HepG2 (cell line): Measurements from ENCODE around the gene MTSS2. TPM values are rescaled to one million over a fixed set of nuclear protein-coding genes. Genes with fewer than 3 reads are reported as not detected.

Source experiments
- ARNTL ChIP-seq: sonication (generic); formaldehyde crosslinking; IDR thresholded peaks from 2 replicates; pipeline ENCODE4 v1.4.0; 2020; ENCODE audit warnings: mild to moderate bottlenecking, missing genetic modification reagents
- BRD4 ChIP-seq: sonication (generic); formaldehyde crosslinking; IDR thresholded peaks from 2 replicates; pipeline ENCODE4 v1.4.0; 2020; ENCODE audit warnings: missing genetic modification reagents
- CTCF ChIP-seq: sonication (generic); formaldehyde crosslinking; IDR thresholded peaks from 2 replicates; pipeline ENCODE4 v1.5.0; 2020; ENCODE audit warnings: mild to moderate bottlenecking, missing genetic modification reagents, moderate library complexity
- EED ChIP-seq: sonication (generic); formaldehyde crosslinking; IDR thresholded peaks from 2 replicates; pipeline ENCODE4 v1.5.0; 2020; ENCODE audit warnings: mild to moderate bottlenecking, missing genetic modification reagents
- GLMP ChIP-seq: sonication (generic); formaldehyde crosslinking; IDR thresholded peaks from 2 replicates; pipeline ENCODE4 v1.9.0; 2021; ENCODE audit warnings: missing genetic modification reagents, mild to moderate bottlenecking, borderline replicate concordance
- GMEB1 ChIP-seq: sonication (generic); formaldehyde crosslinking; IDR thresholded peaks from 2 replicates; pipeline ENCODE4 v1.5.1; 2020; ENCODE audit warnings: missing genetic modification reagents, mild to moderate bottlenecking, borderline replicate concordance
- IRF9 ChIP-seq: sonication (generic); formaldehyde crosslinking; IDR thresholded peaks from 2 replicates; pipeline ENCODE4 v1.8.0; 2022; ENCODE audit warnings: missing genetic modification reagents, mild to moderate bottlenecking, borderline replicate concordance
- KDM3A ChIP-seq: IDR thresholded peaks from 2 replicates; pipeline ENCODE4 v1.6.1; 2018; ENCODE audit warnings: low read depth, missing compliant biosample characterization
- NONO ChIP-seq, 2 experiments: fragments of 450-650 bp in 1 of 2; sonication (generic) in 1 of 2; formaldehyde crosslinking in 1 of 2; IDR thresholded peaks in 1 of 2; conservative IDR thresholded peaks in 1 of 2; 2 replicates each; pipeline versions ENCODE4 v1.6.1 to v1.8.0; 2017 to 2022; ENCODE audit warnings: mild to moderate bottlenecking in 1 of 2, missing genetic modification reagents in 1 of 2, moderate library complexity in 1 of 2
- PPARG ChIP-seq: conservative IDR thresholded peaks from 2 replicates; pipeline ENCODE4 v1.6.1; 2016; ENCODE audit warnings: missing biosample characterization, missing genetic modification reagents
- RAD21 ChIP-seq: fragments of 450-650 bp; formaldehyde crosslinking; IDR thresholded peaks from 2 replicates; pipeline ENCODE4 v1.5.0; 2020; ENCODE audit warnings: mild to moderate bottlenecking
- RBFOX2 ChIP-seq: fragments of 200-400 bp; formaldehyde crosslinking; IDR thresholded peaks from 2 replicates; pipeline ENCODE4 v1.6.1; 2017; ENCODE audit warnings: low read depth, mild to moderate bottlenecking, low read length
- ZFX ChIP-seq: sonication (generic); formaldehyde crosslinking; IDR thresholded peaks from 2 replicates; pipeline ENCODE4 v1.4.0; 2020; ENCODE audit warnings: mild to moderate bottlenecking, low read depth, missing genetic modification reagents, moderate library complexity
- ZHX1 ChIP-seq: sonication (generic); formaldehyde crosslinking; IDR thresholded peaks from 2 replicates; pipeline ENCODE4 v1.8.1; 2022; ENCODE audit warnings: low read depth, mild to moderate bottlenecking, missing genetic modification reagents
- ZKSCAN5 ChIP-seq: sonication (generic); formaldehyde crosslinking; IDR thresholded peaks from 2 replicates; pipeline ENCODE4 v1.5.1; 2020; ENCODE audit warnings: mild to moderate bottlenecking, missing genetic modification reagents
- ZNF280B ChIP-seq: sonication (generic); formaldehyde crosslinking; IDR thresholded peaks from 2 replicates; pipeline ENCODE4 v1.5.0; 2020; ENCODE audit warnings: missing genetic modification reagents, mild to moderate bottlenecking, borderline replicate concordance
- ZNF546 ChIP-seq: sonication (generic); formaldehyde crosslinking; conservative IDR thresholded peaks from 2 replicates; pipeline ENCODE4 v1.8.1; 2023; ENCODE audit warnings: mild to moderate bottlenecking, missing genetic modification reagents
- ZNF644 ChIP-seq: IDR thresholded peaks from 2 replicates; pipeline ENCODE4 v1.6.1; 2016; ENCODE audit warnings: low read depth
- ZNF720 ChIP-seq: sonication (generic); formaldehyde crosslinking; IDR thresholded peaks from 2 replicates; pipeline ENCODE4 v1.4.0; 2020; ENCODE audit warnings: missing genetic modification reagents
- polyA plus RNA-seq, 8 experiments: library from polyadenylated mRNA; depleted of rRNA in 3 of 8; stranded (reverse) in 7 of 8; unstranded in 1 of 8; fragments of >200 nt; fragmentation: Illumina TruSeq in 4 of 8; extraction: Trizol in 4 of 8; gene quantifications; 2 replicates each; pipeline versions ENCODE4 v1.2.1 to v1.2.3, GENCODE V29; 2011 to 2016; ENCODE audit warnings: low read depth in 4 of 8, missing spikeins in 1 of 8, mixed read lengths in 1 of 8; ENCODE audit not compliant: insufficient read depth in 1 of 8
- total RNA-seq, 5 experiments: library from RNA; depleted of rRNA; stranded (reverse); fragments of >200 nt; fragmentation: Illumina TruSeq; extraction: Trizol; gene quantifications; 2 replicates each; pipeline ENCODE4 v1.2.3, GENCODE V29; 2016; ENCODE audit warnings: low read depth in 1 of 5

MTSS2 gene
- total and polyA plus RNA-seq, 2 of the 13 experiments (the other 11 are each of a cell fraction or from before 2014, with no cell fraction given): 132 to 242 TPM

GRCh38 chr16:70656712-70657263 lies 29.1 kb downstream of the MTSS2 start (continued):
- TF ChIP-seq ZHX1 (CRISPR knock-in tag) (0 out of 2 replicates have a peak, but pooled peaks have one; percentile 62), RBFOX2 (peak; percentile 58; the same call in 1 of the 2 replicates), ZNF644 (CRISPR knock-in tag) (no peak), ZNF546 (CRISPR knock-in tag) (peak; percentile 88; the same call in 1 of the 2 replicates), ARNTL (peak; percentile 76), GLMP (CRISPR knock-in tag) (no peak), ZNF720 (CRISPR knock-in tag) (no peak), IRF9 (peak; percentile 94), PPARG (0 out of 2 replicates have a peak, but pooled peaks have one; percentile 28), ZNF280B (CRISPR knock-in tag) (peak; percentile 98), RAD21 (CRISPR knock-in tag) (peak; percentile 82), GMEB1 (CRISPR knock-in tag) (peak; percentile 44; the same call in 1 of the 2 replicates), NONO (IDR thresholded peaks at IDR 0.05) (no peak), NONO (CRISPR knock-in tag; conservative IDR thresholded peaks at IDR 0.05) (peak; percentile 73), ZKSCAN5 (CRISPR knock-in tag) (peak; percentile 79; the same call in 1 of the 2 replicates), EED (peak; percentile 83), KDM3A (CRISPR knock-in tag) (0 out of 2 replicates have a peak, but pooled peaks have one; percentile 24), ZFX (peak; percentile 94), BRD4 (CRISPR knock-in tag) (0 out of 2 replicates have a peak, but pooled peaks have one; percentile 49), CTCF (peak; percentile 96)
